Esophagus muscularis mucosa (tissue), 3 donors: ENCODE results near the gene NAGPA.

ENCODE experiments used
- CTCF ChIP-seq, 3 experiments: fragments of 200-600 bp in 2 of 3; fragments of 450-650 bp in 1 of 3; sonication (generic) in 2 of 3; IDR thresholded peaks; one replicate each; pipeline ENCODE4 v1.5.1; 2017 to 2019; ENCODE audit warnings: antibody characterized with exemption in 3 of 3, mild to moderate bottlenecking in 2 of 3, moderate library complexity in 1 of 3
- POLR2A ChIP-seq: fragments of 450-650 bp; IDR thresholded peaks from one replicate; pipeline ENCODE4 v1.6.1; 2017; ENCODE audit warnings: antibody characterized with exemption, moderate library complexity, mild to moderate bottlenecking, low read depth

- no peak for TF ChIP-seq CTCF (IDR thresholded peaks at IDR 0.05)
- TF ChIP-seq POLR2A: no peak
These were observed 52.3 kb downstream of the NAGPA start for GRCh38 chr16:4981473-4981872.
